Measurements from ENCODE around the gene CEP85L. TPM values are rescaled to one million over a fixed set of nuclear protein-coding genes. Genes with fewer than 3 reads are reported as not detected.

Gene CEP85L
- total and polyA plus RNA-seq, 10 donors, result 6.3 to 46.5 (median 30.7) TPM

DNA sequence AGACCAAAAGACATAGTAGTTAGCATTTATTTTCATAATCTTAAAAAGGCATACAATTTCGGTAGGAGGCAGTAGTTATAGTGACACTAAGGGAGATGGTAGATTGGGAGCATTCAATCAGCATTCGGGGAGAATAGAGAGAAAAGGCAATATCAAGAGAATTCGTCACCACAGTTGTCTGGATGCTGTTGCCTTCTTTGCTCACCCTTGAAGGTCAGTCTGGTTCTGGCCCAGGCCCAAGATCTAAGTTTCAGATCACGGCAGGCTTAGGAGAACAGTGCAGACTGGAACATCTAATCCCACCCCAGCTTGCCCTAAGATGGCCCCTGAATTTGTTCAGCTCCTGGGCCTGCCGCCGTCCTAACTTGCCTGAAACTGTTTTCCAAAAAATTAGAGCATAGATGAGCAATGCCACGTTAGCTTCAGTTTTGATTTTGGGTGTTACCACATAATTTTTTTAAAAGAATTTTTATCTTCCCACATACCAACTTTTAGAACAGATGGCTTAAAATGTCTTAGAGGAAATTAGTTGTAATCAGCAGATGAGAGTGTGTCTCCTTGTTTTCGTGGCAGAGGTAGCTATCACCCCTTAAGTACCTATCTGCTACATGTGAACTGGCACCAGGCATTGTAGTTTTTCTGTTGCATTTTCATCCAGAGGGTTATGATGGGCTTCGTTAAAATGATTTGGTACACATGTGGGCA is 8.3 kb upstream of the CEP85L start:
- Histone ChIP-seq H3K4me1 (peaks cover 0 to 49% (median 16%) of the 10 kb centered on the region in 6 donors), H3K4me3 (no peak overlapping the region), H3K27me3 (replicated peaks in 1 of 7) (no peaks in the 10 kb centered on the region), H3K36me3 (peaks cover 0 to 13% (median 2%) of the 10 kb centered on the region in 6 donors), H3K27ac (peak overlapping the region in 6 of 8 donors; percentile 14 to 43 (median 26)), H3K9me3 (no peaks in the 10 kb centered on the region)
- no peak for TF ChIP-seq CTCF (IDR thresholded peaks at IDR 0.05 in 8 of 11, conservative IDR thresholded peaks at IDR 0.05 in 3 of 11)
- no peak for TF ChIP-seq POLR2A (IDR thresholded peaks at IDR 0.05)
- TF ChIP-seq POLR2AphosphoS5 (IDR thresholded peaks at IDR 0.05), result no peak
- intact Hi-C loops (cut with DNase I; ENCODE audit: low total_unique reads), result loop anchor here (10.0 kb wide), 2 partner anchors 45 to 115 kb away; no protein-coding TSS in a partner anchor
- DNase-seq, result no peak
- WGBS, 5 donors, result 67 to 78% (median 72%) methylated on average over 9 of the region's 9 CpGs

- TF ChIP-seq CTCF (IDR thresholded peaks at IDR 0.05 in 8 of 11, conservative IDR thresholded peaks at IDR 0.05 in 3 of 11), result no peak
- TF ChIP-seq POLR2A (IDR thresholded peaks at IDR 0.05), result no peak
- TF ChIP-seq POLR2AphosphoS5 (IDR thresholded peaks at IDR 0.05), result no peak
- no peaks in the 10 kb centered on the region for H3K27me3 ChIP-seq (replicated peaks in 1 of 7)
- no peaks in the 10 kb centered on the region for H3K9me3 ChIP-seq
- peaks cover 0 to 10% (median 2%) of the 10 kb centered on the region in 6 donors for H3K36me3 ChIP-seq
- intact Hi-C loops (cut with DNase I; ENCODE audit: low total_unique reads), result loop anchor here (10.0 kb wide), 2 partner anchors 48 to 118 kb away; no protein-coding TSS in a partner anchor
- peak overlapping the region in 3 of 8 donors; percentile 17 to 34 (median 23) for H3K27ac ChIP-seq
- 67 to 82% (median 78%) methylated on average over 3 of the region's 3 CpGs for WGBS, 5 donors
- DNase-seq, result no peak
- H3K4me3 ChIP-seq, result no peak overlapping the region
- peaks cover 0 to 44% (median 16%) of the 10 kb centered on the region in 6 donors for H3K4me1 ChIP-seq
Observed at GRCh38 chr6:118656847-118657451, 5.6 kb upstream of the CEP85L start.

- no peaks in the 10 kb centered on the region for H3K27me3 ChIP-seq (replicated peaks in 1 of 7)
- intact Hi-C loops (cut with DNase I; ENCODE audit: low total_unique reads), result loop anchor here (10.0 kb wide), 2 partner anchors 53 to 123 kb away; no protein-coding TSS in a partner anchor
- DNase-seq, result no peak
- H3K36me3 ChIP-seq, result no peaks in the 10 kb centered on the region
- H3K4me3 ChIP-seq, result peak overlapping the region; percentile 59 to 92 (median 81)
- H3K27ac ChIP-seq, result peak overlapping the region; percentile 92 to 97 (median 96)
- WGBS, 5 donors, result 47 to 58% (median 54%) methylated on average over 20 of the region's 20 CpGs
- no peaks in the 10 kb centered on the region for H3K9me3 ChIP-seq
- TF ChIP-seq CTCF (IDR thresholded peaks at IDR 0.05 in 8 of 11, conservative IDR thresholded peaks at IDR 0.05 in 3 of 11) (no peak), POLR2AphosphoS5 (IDR thresholded peaks at IDR 0.05) (no peak), POLR2A (IDR thresholded peaks at IDR 0.05) (no peak)
- H3K4me1 ChIP-seq, result peaks cover 5 to 55% (median 27%) of the 10 kb centered on the region in 6 donors
Observed at GRCh38 chr6:118652051-118652615, 742 bp upstream of the CEP85L start.
